ENCODE data around the gene TBXA2R. TPM values are rescaled to one million over a fixed set of nuclear protein-coding genes. Genes with fewer than 3 reads are reported as not detected.

Gene TBXA2R
- total RNA-seq, 1 donor from 2014 or later, result not detected

GRCh38 chr19:3639479-3639878 is 32.8 kb upstream of the TBXA2R start:
- H3K9me3 Mint-ChIP-seq (ENCODE audit: unreplicated experiment), result peaks cover 8% of the 10 kb centered on the region
- H3K36me3 Mint-ChIP-seq (ENCODE audit: unreplicated experiment), result peaks cover 6% of the 10 kb centered on the region
- DNase-seq, result no peak
- peak overlapping the region; percentile 43 for H3K27ac Mint-ChIP-seq (ENCODE audit: unreplicated experiment)
- no peak overlapping the region for H3K4me3 Mint-ChIP-seq (ENCODE audit: unreplicated experiment)
- peaks cover 5% of the 10 kb centered on the region for H3K27me3 Mint-ChIP-seq (ENCODE audit: unreplicated experiment)
- TF ChIP-seq CTCF (IDR thresholded peaks at IDR 0.05; ENCODE audit: partially characterized antibody, unreplicated experiment), result no peak
- no peaks in the 10 kb centered on the region for H3K4me1 Mint-ChIP-seq (ENCODE audit: low read depth, unreplicated experiment)

GRCh38 chr19:3638208-3639193 is 31.8 kb upstream of the TBXA2R start:
- Mint-ChIP-seq H3K9me3 (ENCODE audit: unreplicated experiment) (peaks cover 11% of the 10 kb centered on the region), H3K27me3 (ENCODE audit: unreplicated experiment) (peaks cover 5% of the 10 kb centered on the region), H3K36me3 (ENCODE audit: unreplicated experiment) (peaks cover 6% of the 10 kb centered on the region), H3K27ac (ENCODE audit: unreplicated experiment) (peak overlapping the region; percentile 66), H3K4me1 (ENCODE audit: low read depth, unreplicated experiment) (no peaks in the 10 kb centered on the region), H3K4me3 (ENCODE audit: unreplicated experiment) (no peak overlapping the region)
- DNase-seq, result no peak
- TF ChIP-seq CTCF (IDR thresholded peaks at IDR 0.05; ENCODE audit: partially characterized antibody, unreplicated experiment), result no peak

- H3K27me3 Mint-ChIP-seq (ENCODE audit: unreplicated experiment), result peaks cover 5% of the 10 kb centered on the region
- H3K27ac Mint-ChIP-seq (ENCODE audit: unreplicated experiment), result no peak overlapping the region
- peaks cover 6% of the 10 kb centered on the region for H3K36me3 Mint-ChIP-seq (ENCODE audit: unreplicated experiment)
- DNase-seq, result no peak
- no peak for TF ChIP-seq CTCF (IDR thresholded peaks at IDR 0.05; ENCODE audit: partially characterized antibody, unreplicated experiment)
- no peaks in the 10 kb centered on the region for H3K4me1 Mint-ChIP-seq (ENCODE audit: low read depth, unreplicated experiment)
- no peak overlapping the region for H3K4me3 Mint-ChIP-seq (ENCODE audit: unreplicated experiment)
- peaks cover 13% of the 10 kb centered on the region for H3K9me3 Mint-ChIP-seq (ENCODE audit: unreplicated experiment)
Measured at GRCh38 chr19:3637621-3638020, 30.9 kb upstream of the TBXA2R start.

- no peak for DNase-seq
- Mint-ChIP-seq H3K27ac (ENCODE audit: unreplicated experiment) (no peak overlapping the region), H3K4me3 (ENCODE audit: unreplicated experiment) (no peak overlapping the region), H3K9me3 (ENCODE audit: unreplicated experiment) (peaks cover 10% of the 10 kb centered on the region), H3K4me1 (ENCODE audit: low read depth, unreplicated experiment) (no peaks in the 10 kb centered on the region), H3K27me3 (ENCODE audit: unreplicated experiment) (peaks cover 5% of the 10 kb centered on the region), H3K36me3 (ENCODE audit: unreplicated experiment) (peaks cover 6% of the 10 kb centered on the region)
- no peak for TF ChIP-seq CTCF (IDR thresholded peaks at IDR 0.05; ENCODE audit: partially characterized antibody, unreplicated experiment)
Measured at GRCh38 chr19:3636962-3637361, 30.3 kb upstream of the TBXA2R start.

- H3K27ac Mint-ChIP-seq (ENCODE audit: unreplicated experiment), result no peak overlapping the region
- TF ChIP-seq CTCF (IDR thresholded peaks at IDR 0.05; ENCODE audit: partially characterized antibody, unreplicated experiment), result no peak
- H3K36me3 Mint-ChIP-seq (ENCODE audit: unreplicated experiment), result peaks cover 6% of the 10 kb centered on the region
- H3K9me3 Mint-ChIP-seq (ENCODE audit: unreplicated experiment), result peaks cover 10% of the 10 kb centered on the region
- peaks cover 5% of the 10 kb centered on the region for H3K27me3 Mint-ChIP-seq (ENCODE audit: unreplicated experiment)
- no peak for DNase-seq
- no peak overlapping the region for H3K4me3 Mint-ChIP-seq (ENCODE audit: unreplicated experiment)
- H3K4me1 Mint-ChIP-seq (ENCODE audit: low read depth, unreplicated experiment), result no peaks in the 10 kb centered on the region
Measured at GRCh38 chr19:3636506-3636905, 29.8 kb upstream of the TBXA2R start.
